HG02938 (cell line): ENCODE data around the gene CAPZA2.
"Not testable (repeated sequence)": the region's sequence is repeated elsewhere in the genome, so short reads cannot be mapped to it uniquely, and the experiment has no call there.

Source experiments
- ATAC-seq: cut with Tn5 transposase; IDR thresholded peaks from one replicate; pipeline ENCODE4 v1.9.1; 2021; ENCODE audit warnings: mild to moderate bottlenecking, moderate library complexity; ENCODE audit not compliant: unreplicated experiment

CAPZA2 gene

GRCh38 chr7:116953372-116953905 is 91.1 kb downstream of the CAPZA2 start, which contains the start of gene ST7:
Gene ST7, plus strand, starts transcription at chr7:116953501. Its CDS starts 40 bp downstream, at chr7:116953541.
- peak; percentile 28 for ATAC-seq

- ATAC-seq = peak; percentile 5
Measured at GRCh38 chr7:116953906-116954838, 91.8 kb downstream of the CAPZA2 start.

DNA sequence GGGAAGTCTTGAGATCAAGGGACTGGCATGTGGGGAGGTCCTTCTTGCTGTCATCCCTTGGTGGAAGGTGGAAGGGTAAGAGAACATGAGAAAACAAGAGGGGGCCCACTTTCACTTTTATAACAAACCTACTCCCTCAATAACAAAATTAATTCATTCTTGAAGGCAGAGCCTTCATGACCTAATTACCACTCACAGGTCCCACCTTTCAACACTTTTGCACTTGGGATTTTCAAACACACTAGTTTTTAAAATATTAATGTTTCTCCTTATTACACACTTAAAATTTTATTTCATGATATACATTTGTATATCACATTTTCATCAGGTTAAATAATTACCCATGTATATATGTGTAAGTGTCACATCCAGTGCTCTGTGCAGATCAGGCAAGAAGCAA is 93.0 kb downstream of the CAPZA2 start:
- ATAC-seq = no peak

DNA sequence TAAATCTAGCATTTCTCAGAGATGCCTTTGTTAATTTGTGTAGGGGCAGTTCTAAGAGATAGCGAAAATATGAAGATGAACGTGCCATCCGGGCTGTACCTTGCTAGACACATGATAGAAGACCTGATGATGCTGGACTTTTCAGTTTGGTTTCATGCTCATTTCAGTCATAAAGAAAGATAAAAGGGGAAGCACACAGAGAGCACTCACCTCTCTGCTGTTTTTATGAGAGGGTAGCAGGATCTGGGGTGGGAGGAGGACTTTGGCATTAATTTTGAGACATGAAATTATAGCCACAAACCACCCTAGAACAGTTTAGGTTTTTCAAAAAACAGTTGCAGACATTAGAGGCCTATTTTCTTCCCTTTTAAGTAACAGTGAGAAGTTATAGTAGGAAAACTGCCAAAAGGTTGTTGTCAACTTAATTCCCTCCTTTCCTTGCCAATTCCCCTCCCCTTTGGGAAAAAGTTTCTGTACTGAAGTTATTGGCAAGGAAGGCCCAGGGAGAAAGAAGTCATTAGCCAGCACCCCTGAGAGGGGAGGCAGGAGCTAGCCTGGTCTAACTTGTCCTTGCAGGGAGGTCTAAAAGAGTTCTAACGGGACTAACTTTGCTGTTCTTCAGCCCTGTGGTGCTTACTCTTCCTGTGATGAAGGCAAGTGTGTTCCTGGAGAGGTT is 93.6 kb downstream of the CAPZA2 start:
- ATAC-seq = peak; percentile 87

GRCh38 chr7:116956477-116956804 is 94.1 kb downstream of the CAPZA2 start:
- no peak for ATAC-seq

DNA sequence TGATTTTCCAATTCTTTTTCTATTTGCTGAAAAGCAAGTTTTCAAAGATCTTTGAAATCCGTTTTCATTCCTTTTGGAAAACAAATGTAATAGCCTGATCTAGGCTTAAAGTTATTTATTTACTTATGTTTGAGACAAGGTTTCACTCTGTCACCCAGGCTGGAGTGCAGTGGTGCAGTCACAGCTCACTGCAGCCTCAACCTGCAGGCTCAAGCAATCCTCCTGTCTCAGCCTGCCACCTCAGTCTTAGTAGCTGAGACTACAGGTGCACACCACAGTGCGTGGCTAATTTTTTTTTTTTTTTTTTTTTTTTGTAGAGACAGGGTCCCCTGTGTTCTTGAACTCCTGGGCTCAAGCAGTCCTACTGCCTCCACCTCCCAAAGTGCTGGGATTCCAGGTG is 95.5 kb downstream of the CAPZA2 start:
- peak; percentile 30 for ATAC-seq

- not testable (repeated sequence) for ATAC-seq
Measured at GRCh38 chr7:116961966-116962673, 99.7 kb downstream of the CAPZA2 start.

DNA sequence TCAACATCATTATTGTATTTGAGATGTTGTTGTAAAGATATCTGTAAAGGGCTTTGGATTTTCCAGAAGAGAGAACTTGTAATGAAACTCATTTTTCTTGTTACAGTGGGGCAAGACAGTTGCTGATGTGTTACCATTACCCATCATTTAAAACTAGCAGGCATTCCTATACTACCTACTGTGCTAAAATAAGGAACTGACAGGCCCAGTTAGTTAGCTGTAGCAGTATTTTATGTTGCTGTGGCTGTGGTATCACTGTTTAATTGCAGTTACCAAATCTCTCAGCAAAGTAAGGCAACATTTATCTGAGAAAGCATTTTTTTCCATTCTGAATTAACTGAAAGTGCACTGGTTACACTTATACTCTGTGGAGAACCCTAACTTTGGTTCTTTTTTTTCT is 100.8 kb downstream of the CAPZA2 start:
- ATAC-seq = no peak

DNA sequence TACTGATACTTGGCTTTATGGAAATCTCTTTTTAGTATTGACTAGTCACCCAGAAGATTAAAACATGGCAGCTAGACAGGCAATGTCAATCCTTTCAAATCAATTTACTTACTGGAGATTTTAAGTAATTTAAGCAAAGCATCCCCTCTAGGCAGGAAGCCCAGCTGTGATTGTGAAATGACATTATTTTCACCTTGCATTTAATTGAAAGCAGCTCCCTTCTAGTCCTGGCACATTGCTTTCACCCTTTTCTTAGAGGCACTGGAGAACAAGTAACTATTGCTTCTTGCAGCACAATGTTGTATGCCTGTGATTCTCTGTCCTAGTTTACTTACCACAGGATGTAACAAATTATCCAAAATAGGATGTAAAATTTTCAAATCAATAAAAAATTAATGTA is 104.2 kb downstream of the CAPZA2 start:
- ATAC-seq = no peak

- ATAC-seq = no peak
Measured at GRCh38 chr7:116967254-116967922, 105.0 kb downstream of the CAPZA2 start.

DNA sequence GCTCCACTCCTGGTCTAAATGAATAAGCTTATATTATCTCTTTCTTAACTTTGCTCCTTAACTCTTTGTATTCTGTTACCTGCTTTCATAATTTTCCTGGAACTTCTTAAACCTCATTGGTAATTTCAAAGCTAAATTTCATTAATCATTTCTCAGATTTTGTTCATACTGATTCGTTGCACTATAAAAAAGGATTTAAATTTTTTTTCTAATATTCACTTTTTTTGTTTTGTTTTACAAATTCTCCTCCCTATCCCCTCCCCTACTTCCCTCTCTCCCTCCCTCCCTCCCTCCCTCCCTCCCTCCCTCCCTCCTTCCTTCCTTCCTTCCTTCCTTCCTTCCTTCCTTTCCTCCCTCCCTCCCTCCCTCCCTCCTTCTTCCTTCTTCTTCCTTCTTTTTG is 105.6 kb downstream of the CAPZA2 start:
- no peak for ATAC-seq

- no peak for ATAC-seq
Measured at GRCh38 chr7:116968631-116969030, 106.2 kb downstream of the CAPZA2 start.

GRCh38 chr7:116969371-116969902 is 107.0 kb downstream of the CAPZA2 start:
- ATAC-seq = no peak

GRCh38 chr7:116970238-116970910 is 108.0 kb downstream of the CAPZA2 start:
- ATAC-seq = peak; percentile 76

DNA sequence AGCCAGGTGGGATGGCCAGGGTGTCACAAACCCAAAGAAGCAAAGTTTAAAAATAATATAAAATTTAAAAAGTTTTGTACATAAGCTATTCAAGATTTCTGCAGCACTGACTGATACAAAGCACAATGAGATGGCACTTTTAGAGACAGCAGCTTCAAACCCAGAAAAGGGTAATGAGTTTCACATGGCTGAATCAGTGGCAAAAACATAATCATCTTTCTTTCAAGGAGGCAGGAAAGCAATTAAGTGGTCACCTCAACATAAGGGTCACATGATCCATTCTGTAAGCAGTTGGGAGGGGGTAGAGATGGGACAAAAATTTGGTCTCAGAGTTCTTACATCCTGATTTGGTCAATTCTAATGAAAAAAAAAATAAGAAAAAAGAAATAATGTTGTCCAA is 108.8 kb downstream of the CAPZA2 start:
- ATAC-seq = not testable (repeated sequence)
